GM19397 (cell line): ENCODE measurements around the gene DEGS1.
"Not testable (repeated sequence)": the region's sequence is repeated elsewhere in the genome, so short reads cannot be mapped to it uniquely, and the experiment has no call there.

Source experiments
- ATAC-seq: cut with Tn5 transposase; IDR thresholded peaks from one replicate; pipeline ENCODE4 v1.9.1; 2021; ENCODE audit warnings: mild to moderate bottlenecking, moderate library complexity; ENCODE audit not compliant: unreplicated experiment

The DEGS1 gene

GRCh38 chr1:224180783-224181452 is 2.1 kb upstream of the DEGS1 start:
- no peak for ATAC-seq

GRCh38 chr1:224181453-224181810 is 1.6 kb upstream of the DEGS1 start:
- no peak for ATAC-seq

- ATAC-seq: peak; percentile 36
Observed at GRCh38 chr1:224182057-224182865, 779 bp upstream of the DEGS1 start.

- ATAC-seq: peak; percentile 54
Observed at GRCh38 chr1:224183591-224184312, 712 bp downstream of the DEGS1 start.

GRCh38 chr1:224185208-224185607 is 2.2 kb downstream of the DEGS1 start:
- ATAC-seq: no peak

GRCh38 chr1:224188286-224188685 is 5.2 kb downstream of the DEGS1 start:
- ATAC-seq: no peak

- ATAC-seq: no peak
Observed at GRCh38 chr1:224189561-224189960, 6.5 kb downstream of the DEGS1 start.

- ATAC-seq: no peak
Observed at GRCh38 chr1:224192082-224192788, 9.2 kb downstream of the DEGS1 start.

- ATAC-seq: no peak
Observed at GRCh38 chr1:224193319-224193966, 10.4 kb downstream of the DEGS1 start.

GRCh38 chr1:224196813-224197600 is 14.0 kb downstream of the DEGS1 start:
- ATAC-seq: no peak

GRCh38 chr1:224198572-224198971 is 15.5 kb downstream of the DEGS1 start:
- no peak for ATAC-seq

- ATAC-seq: no peak
Observed at GRCh38 chr1:224199679-224200078, 16.6 kb downstream of the DEGS1 start.

GRCh38 chr1:224201383-224201782 is 18.3 kb downstream of the DEGS1 start:
- ATAC-seq: no peak

- no peak for ATAC-seq
Observed at GRCh38 chr1:224201853-224202252, 18.8 kb downstream of the DEGS1 start.

- peak; percentile 55 for ATAC-seq
Observed at GRCh38 chr1:224203243-224204016, 20.4 kb downstream of the DEGS1 start.

- no peak for ATAC-seq
Observed at GRCh38 chr1:224205438-224205840, 22.4 kb downstream of the DEGS1 start.

GRCh38 chr1:224205931-224206538 is 23.0 kb downstream of the DEGS1 start:
- not testable (repeated sequence) for ATAC-seq

GRCh38 chr1:224211206-224211962 is 28.3 kb downstream of the DEGS1 start:
- no peak for ATAC-seq
